LNCAP (cell line): ENCODE measurements around the gene ZNF784.

ENCODE experiments used
- TF ChIP-seq, protein P1 (sequence below): fragments of 450-650 bp; IDR thresholded peaks from 2 replicates; pipeline ENCODE4 v1.5.1; 2017; ENCODE audit warnings: mild to moderate bottlenecking

The ZNF784 gene

GRCh38 chr19:55661826-55662225 lies 37.5 kb upstream of the ZNF784 start:
- TF ChIP-seq, protein P1, sequence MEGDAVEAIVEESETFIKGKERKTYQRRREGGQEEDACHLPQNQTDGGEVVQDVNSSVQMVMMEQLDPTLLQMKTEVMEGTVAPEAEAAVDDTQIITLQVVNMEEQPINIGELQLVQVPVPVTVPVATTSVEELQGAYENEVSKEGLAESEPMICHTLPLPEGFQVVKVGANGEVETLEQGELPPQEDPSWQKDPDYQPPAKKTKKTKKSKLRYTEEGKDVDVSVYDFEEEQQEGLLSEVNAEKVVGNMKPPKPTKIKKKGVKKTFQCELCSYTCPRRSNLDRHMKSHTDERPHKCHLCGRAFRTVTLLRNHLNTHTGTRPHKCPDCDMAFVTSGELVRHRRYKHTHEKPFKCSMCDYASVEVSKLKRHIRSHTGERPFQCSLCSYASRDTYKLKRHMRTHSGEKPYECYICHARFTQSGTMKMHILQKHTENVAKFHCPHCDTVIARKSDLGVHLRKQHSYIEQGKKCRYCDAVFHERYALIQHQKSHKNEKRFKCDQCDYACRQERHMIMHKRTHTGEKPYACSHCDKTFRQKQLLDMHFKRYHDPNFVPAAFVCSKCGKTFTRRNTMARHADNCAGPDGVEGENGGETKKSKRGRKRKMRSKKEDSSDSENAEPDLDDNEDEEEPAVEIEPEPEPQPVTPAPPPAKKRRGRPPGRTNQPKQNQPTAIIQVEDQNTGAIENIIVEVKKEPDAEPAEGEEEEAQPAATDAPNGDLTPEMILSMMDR: no peak

DNA sequence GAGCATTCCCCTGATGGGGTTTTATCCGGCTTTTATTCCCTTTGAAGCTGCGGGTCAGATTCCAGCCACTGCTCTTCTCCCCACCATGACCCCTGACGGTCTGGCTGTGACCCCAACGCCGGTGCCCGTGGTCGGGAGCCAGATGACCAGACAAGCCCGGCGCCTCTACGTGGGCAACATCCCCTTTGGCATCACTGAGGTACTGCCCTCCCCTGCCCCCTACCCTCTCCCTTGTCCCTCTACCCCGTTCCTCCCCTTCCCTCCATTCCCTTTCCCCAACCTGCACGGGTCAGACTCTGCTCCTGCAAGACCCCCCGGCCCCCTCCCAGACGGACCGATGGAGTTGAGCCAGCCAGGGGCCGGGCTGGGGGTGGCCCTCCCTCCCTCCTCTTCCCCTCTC lies 36.6 kb upstream of the ZNF784 start:
- TF ChIP-seq, protein P1: no peak

DNA sequence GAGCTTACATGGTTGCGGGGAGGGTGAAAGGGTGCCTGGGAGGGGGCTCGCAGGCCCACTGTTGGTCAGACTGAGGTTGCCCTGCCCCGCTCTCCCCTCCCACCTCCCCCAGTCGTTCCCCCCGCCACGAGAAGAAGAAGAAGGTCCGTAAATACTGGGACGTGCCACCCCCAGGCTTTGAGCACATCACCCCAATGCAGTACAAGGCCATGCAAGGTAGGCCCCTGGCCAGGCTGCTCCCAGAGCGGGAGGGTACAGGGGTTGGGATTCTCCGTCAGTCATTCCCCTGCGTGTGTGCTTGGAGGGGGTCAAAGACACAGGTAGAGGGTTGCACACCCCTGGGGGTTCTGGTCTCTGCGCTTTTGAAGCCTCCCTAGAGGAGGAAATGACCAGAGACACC lies 36.0 kb upstream of the ZNF784 start:
- TF ChIP-seq, protein P1: no peak

GRCh38 chr19:55659822-55660221 lies 35.5 kb upstream of the ZNF784 start:
- TF ChIP-seq, protein P1: no peak

- TF ChIP-seq, protein P1: no peak
These were observed 34.6 kb upstream of the ZNF784 start for GRCh38 chr19:55658846-55659459.

GRCh38 chr19:55656988-55657747 lies 32.8 kb upstream of the ZNF784 start:
- TF ChIP-seq, protein P1: no peak

DNA sequence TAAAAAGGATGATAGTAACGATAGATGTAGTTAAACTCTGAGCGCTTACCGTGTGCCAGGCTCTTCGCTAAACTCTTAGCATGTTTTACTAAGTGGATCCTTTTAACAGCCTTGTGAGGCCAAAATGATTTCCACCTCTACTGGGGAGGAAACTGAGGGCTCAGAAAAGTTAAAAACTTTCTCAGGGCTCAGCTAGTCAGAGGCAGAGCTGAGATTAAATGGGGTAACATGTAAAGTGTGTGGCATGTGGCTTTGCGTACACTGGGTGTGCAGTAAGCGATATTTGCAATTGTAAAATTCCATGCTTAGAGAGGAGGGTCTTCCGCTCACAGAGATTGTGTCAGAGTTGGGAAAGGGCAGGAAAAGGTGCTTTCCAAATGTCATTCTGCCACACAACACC lies 32.2 kb upstream of the ZNF784 start:
- TF ChIP-seq, protein P1: no peak
